PFSK-1 (cell line): ENCODE measurements around the gene CASP8AP2.

Source experiments
- FOXP2 ChIP-seq: optimal IDR thresholded peaks from 2 replicates; pipeline ENCODE3; 2011; ENCODE audit warnings: borderline replicate concordance, control low read depth, inconsistent platforms; ENCODE audit not compliant: insufficient read depth; ENCODE audit errors: extremely low read length, extremely low read depth
- POLR2AphosphoS5 ChIP-seq: IDR thresholded peaks from 2 replicates; pipeline ENCODE4 v1.6.1; 2012; ENCODE audit warnings: low read depth, mild to moderate bottlenecking, control low read depth, low read length, moderate library complexity
- SIN3A ChIP-seq: IDR thresholded peaks from 2 replicates; pipeline ENCODE4 v1.6.1; 2012; ENCODE audit warnings: mild to moderate bottlenecking, low read length, moderate library complexity, borderline replicate concordance; ENCODE audit not compliant: insufficient read depth
- TAF1 ChIP-seq: IDR thresholded peaks from 2 replicates; pipeline ENCODE4 v1.6.1; 2012; ENCODE audit warnings: low read length, control low read depth, borderline replicate concordance; ENCODE audit not compliant: insufficient read depth
- TF ChIP-seq, protein P1 (sequence below), 2 experiments: IDR thresholded peaks; 2 replicates each; pipeline versions ENCODE4 v1.6.1 to v1.8.0; 2011 to 2012; ENCODE audit warnings: low read depth in 2 of 2, low read length in 2 of 2, control low read depth in 1 of 2, inconsistent platforms in 1 of 2, mild to moderate bottlenecking in 1 of 2, moderate library complexity in 1 of 2; ENCODE audit not compliant: insufficient read depth in 1 of 2

The CASP8AP2 gene

DNA sequence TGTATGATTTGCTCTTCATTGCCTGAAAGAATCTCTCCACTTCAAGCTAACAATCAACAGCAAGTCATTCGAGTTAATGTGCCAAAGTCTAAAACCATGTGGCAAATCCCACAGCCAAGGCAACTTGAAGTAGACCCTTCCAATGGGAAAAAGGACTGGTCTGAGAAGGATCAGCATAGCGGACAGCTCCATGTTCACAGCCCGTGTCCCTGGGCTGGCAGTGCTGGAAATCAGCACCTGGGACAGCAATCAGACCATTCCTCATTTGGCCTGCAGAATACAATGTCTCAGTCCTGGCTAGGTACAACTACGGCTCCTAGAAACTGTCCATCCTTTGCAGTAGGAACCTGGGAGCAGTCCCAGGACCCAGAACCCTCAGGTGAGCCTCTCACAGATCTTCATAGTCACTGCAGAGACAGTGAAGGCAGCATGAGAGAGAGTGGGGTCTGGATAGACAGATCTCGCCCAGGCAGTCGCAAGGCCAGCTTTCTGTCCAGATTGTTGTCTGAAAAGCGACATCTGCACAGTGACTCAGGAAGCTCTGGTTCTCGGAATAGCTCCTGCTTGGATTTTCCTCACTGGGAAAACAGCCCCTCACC is 65.7 kb downstream of the CASP8AP2 start:
- TF ChIP-seq TAF1 (no peak), POLR2AphosphoS5 (no peak), SIN3A (peak; percentile 92; the same call in 1 of the 2 replicates)
- TF ChIP-seq, protein P1, sequence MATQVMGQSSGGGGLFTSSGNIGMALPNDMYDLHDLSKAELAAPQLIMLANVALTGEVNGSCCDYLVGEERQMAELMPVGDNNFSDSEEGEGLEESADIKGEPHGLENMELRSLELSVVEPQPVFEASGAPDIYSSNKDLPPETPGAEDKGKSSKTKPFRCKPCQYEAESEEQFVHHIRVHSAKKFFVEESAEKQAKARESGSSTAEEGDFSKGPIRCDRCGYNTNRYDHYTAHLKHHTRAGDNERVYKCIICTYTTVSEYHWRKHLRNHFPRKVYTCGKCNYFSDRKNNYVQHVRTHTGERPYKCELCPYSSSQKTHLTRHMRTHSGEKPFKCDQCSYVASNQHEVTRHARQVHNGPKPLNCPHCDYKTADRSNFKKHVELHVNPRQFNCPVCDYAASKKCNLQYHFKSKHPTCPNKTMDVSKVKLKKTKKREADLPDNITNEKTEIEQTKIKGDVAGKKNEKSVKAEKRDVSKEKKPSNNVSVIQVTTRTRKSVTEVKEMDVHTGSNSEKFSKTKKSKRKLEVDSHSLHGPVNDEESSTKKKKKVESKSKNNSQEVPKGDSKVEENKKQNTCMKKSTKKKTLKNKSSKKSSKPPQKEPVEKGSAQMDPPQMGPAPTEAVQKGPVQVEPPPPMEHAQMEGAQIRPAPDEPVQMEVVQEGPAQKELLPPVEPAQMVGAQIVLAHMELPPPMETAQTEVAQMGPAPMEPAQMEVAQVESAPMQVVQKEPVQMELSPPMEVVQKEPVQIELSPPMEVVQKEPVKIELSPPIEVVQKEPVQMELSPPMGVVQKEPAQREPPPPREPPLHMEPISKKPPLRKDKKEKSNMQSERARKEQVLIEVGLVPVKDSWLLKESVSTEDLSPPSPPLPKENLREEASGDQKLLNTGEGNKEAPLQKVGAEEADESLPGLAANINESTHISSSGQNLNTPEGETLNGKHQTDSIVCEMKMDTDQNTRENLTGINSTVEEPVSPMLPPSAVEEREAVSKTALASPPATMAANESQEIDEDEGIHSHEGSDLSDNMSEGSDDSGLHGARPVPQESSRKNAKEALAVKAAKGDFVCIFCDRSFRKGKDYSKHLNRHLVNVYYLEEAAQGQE (IDR thresholded peaks at IDR 0.05; ENCODE audit: insufficient read depth in 1 of 2, low read depth in 2 of 2, low read length in 2 of 2) = peak; percentile 100

DNA sequence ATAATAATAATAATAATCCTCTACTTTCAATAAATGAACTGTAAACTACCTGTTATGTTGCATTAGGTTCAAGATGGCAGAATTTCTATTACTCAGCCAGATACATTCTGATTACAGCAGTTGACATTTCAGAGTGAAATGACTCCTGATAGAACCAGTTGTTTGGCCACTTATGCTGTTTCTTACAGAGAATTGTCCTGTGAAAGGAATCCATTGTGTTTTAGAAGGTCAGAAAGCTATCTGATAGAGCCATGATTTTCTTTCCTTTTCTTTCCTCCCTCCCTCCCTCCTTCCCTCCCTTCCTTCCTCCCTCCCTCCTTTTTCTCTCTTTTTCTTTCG is 81.2 kb downstream of the CASP8AP2 start:
- no peak for TF ChIP-seq TAF1
- TF ChIP-seq POLR2AphosphoS5 = no peak
- TF ChIP-seq, protein P1 (IDR thresholded peaks at IDR 0.05; ENCODE audit: insufficient read depth in 1 of 2, low read depth in 2 of 2, low read length in 2 of 2) = no peak
- TF ChIP-seq SIN3A = no peak
- no peak for TF ChIP-seq FOXP2

DNA sequence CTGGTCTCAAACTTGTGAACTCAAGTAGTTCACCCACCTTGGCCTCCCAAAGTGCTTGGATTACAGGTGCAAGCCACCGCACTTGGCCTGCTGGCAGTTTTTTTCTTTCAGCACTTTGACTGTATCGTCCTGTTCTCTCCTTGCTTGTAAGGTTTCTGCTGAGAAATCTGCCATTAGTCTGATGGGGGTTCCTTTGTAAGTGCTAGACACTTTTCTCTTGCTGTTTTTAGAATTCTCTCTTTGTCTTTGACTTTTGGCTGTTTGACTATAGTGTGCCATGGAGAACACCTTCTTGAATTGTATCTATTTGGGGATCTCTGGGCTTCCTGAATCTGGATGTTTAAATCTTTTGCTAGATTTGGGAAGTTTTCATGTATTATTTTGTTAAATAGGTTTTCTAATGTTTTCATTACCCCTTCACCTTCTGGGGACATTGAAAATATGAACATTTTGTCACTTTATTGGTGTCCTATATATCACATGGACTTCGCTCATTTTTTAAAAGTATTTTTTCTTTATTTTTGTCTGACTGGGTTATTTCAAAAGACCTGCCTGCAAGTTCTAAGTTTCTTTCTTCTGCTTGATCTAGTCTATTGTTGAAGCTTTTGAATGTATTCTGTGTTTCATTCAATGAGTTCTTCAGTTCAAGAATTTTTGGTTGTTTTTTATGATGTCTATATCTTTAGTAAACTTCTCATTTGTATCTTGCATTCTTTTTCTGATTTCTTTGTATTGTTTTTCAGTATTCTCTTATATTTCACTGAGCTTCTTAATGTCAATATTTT is 86.6 kb downstream of the CASP8AP2 start:
- TF ChIP-seq SIN3A (no peak), TAF1 (no peak), FOXP2 (no peak), POLR2AphosphoS5 (no peak)
- TF ChIP-seq, protein P1 (IDR thresholded peaks at IDR 0.05; ENCODE audit: insufficient read depth in 1 of 2, low read depth in 2 of 2, low read length in 2 of 2) = no peak

DNA sequence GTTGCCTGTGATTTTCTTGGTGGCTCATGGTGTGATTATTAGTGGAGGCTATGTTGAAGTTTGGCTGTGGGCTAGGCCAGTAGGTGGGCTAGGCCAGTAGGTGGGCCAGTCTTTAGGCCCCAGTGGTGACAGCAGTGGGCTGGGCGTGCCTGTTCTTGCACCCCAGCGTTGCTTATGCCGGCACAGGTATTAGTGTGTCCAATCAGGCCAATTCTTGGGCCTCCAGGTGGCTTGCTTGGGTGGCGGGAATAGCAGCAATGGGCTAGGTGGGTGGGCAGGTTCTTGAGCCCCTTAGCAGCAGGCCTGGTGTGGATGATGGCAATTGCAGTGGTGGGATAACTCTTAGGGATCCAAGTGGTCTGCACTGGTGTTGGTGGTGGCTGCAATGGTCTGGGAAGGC is 87.5 kb downstream of the CASP8AP2 start:
- no peak for TF ChIP-seq POLR2AphosphoS5
- TF ChIP-seq FOXP2 = no peak
- TF ChIP-seq TAF1 = no peak
- TF ChIP-seq, protein P1 (IDR thresholded peaks at IDR 0.05; ENCODE audit: insufficient read depth in 1 of 2, low read depth in 2 of 2, low read length in 2 of 2) = no peak
- no peak for TF ChIP-seq SIN3A
